SW 1271 (cell line): ENCODE measurements around the gene SMAGP.
"Not testable (repeated sequence)": the region's sequence is repeated elsewhere in the genome, so short reads cannot be mapped to it uniquely, and the experiment has no call there.

ENCODE experiments used
- DNase-seq, 2 experiments: peaks; one replicate each; lab custom pipeline; 2025; lab: John Stamatoyannopoulos, UW

Gene SMAGP

DNA sequence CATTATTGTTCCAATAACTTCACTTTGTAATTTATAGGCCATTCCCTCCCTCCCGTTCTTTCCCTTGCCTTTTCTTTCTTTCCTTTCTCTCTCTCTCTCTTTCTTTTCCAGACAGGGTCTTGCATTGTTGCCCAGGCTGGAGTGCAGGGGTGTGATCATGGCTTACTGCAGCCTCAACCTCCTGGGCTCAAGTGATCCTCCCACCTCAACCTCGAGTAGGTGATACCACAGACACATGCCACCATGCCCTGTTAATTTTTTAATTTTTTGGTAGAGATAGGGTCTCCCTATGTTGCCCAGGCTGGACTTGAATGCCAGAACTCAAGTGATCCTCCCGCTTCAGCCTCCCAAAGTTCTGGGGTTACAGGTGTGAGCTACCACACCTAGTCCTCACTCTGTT is 45.6 kb downstream of the SMAGP start:
- DNase-seq = no peak

DNA sequence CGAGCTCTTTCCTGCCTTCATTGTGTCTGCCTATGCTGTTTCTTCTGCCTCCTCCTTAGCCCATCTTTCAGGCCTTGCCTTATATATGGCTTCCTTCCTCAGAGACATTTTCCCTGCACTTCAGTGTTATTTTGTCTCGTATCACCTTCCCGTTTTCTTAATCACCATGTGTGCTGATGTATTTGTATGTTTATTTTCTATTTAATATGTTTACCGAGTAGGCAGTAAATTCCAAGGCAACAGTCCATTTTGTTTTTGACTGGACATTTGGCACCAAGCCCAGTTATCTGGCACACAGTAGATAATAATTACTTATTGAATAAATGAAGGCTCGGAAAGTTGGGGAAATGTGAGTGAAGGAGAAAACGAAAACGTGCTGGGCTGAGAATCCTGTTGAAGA is 47.8 kb downstream of the SMAGP start:
- DNase-seq = no peak

DNA sequence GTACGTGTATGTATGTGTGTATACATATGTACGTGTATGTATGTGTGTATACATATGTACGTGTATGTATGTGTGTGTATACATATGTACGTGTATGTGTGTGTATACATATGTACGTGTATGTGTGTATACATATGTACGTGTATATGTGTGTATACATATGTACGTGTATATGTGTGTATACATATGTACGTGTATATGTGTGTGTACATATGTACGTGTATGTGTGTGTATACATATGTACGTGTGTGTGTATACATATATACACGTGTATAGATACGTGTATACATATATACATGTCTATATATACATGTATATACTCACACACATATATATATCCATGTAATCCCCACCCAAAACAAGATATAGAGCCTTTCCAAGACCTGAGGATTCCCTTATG is 50.4 kb downstream of the SMAGP start:
- DNase-seq = not testable (repeated sequence)

DNA sequence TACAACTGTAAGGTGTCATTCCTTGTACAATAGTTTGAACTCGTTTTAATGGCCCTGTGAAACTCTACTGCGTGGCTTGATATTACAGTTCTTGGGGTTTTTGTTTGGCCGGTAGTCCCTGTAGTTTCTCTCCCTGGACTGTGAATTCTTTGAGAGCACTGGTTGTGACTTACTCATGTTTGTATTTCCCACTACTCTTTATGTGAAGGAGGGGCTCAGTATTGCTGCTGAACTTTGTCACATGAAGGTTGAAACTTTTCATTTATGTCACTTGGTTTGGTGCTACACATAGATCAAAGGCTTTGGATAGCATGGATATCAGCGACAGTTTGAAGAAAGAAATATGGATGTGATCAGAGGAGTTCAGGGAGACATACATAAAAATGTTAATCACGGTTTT is 50.9 kb downstream of the SMAGP start:
- DNase-seq = no peak

- DNase-seq = no peak
Observed at GRCh38 chr12:51218607-51219161, 51.5 kb downstream of the SMAGP start.

DNA sequence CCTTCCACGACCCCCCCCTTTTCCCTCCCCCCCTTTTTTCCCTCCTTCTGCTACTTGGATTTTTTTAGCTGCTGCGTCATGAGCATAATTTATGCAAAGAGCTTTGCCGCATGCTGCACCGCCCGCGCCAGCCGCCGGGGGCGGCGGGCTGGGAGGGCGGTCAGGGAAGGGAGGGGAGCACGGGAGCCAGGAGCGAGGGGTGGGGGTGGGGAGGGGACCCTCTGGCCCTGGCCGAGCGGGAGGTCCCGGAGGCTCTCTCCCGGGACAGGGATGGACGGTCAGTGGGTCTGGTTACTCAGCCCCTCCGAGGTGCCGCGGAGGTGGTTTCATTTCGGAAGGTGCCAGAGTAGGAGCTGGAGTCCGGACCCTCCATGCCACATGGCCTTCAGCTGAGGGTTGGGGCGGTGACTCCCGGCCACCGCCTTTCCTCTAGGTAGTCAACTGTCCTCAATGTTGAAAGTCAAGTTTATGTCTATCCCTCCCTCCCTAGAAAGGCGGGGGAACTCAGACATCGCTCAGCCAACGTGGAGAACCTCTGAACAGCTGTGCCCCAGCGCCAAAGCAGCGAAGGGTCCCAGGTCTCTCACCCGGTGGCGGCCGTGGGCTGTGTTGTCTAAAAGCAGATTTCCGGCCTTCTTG is 52.1 kb downstream of the SMAGP start, which contains the start of gene POU6F1:
Gene POU6F1 (minus strand): TSS at position 95 of the 639 bp plus-strand sequence. CDS start 11,226 bp downstream, outside the sequence.
- peak; percentile 45 to 66 for DNase-seq

- DNase-seq = no peak
Observed at GRCh38 chr12:51217133-51217967, 52.9 kb downstream of the SMAGP start.

DNA sequence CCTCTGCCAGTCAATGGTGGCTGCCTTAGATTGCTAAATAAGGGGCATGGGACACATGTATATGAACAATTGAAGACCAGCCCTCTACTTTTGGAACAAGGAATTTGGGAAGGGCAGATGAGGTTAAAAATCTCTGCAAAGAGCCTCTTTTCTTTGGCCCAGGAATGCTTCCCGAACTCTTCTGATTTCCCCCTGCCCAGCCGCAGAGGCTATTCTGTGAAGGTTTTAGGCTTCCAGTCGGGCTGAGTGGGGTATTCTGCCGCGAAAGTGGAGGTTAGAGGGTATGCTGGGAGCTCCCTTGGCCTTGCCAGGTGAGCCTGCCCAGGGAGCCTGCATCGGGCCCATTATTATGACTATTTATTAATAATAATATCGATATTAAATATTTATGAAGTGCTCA is 53.6 kb downstream of the SMAGP start:
- no peak for DNase-seq

- no peak for DNase-seq
Observed at GRCh38 chr12:51214895-51215294, 55.3 kb downstream of the SMAGP start.

DNA sequence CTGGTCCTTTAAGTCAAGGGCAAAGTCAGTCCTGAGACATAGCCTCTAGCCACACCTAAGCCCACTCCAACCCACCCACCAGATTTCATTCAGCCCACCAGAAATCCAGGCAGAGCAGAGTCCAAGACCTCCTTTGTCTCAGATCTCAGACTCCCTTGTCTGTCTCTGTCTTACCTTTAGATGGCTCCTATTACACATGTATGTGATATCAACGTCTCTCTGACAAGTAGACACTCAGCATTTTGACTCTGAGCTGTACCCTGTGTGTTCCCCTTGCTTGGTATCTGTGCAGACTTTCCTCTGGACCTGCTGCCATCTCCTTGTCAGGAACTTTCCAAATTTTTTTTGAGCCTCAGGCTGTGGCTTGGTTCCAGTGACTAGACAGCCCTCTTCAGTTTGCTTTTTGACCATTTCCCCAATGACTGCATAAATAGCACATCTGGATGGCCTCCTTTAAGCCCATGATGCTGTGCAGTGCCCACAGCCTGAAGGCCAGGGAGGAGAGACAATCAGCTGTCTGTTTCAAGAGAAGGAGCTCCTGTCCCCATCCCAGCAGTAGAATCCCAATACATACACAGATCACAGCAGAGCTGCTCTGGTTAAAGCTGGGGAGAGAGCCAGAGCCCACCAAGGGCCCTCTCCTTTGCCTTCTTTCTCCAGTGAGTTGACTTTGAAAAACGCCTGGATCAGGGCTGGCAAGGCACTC is 59.4 kb downstream of the SMAGP start:
- DNase-seq = no peak

DNA sequence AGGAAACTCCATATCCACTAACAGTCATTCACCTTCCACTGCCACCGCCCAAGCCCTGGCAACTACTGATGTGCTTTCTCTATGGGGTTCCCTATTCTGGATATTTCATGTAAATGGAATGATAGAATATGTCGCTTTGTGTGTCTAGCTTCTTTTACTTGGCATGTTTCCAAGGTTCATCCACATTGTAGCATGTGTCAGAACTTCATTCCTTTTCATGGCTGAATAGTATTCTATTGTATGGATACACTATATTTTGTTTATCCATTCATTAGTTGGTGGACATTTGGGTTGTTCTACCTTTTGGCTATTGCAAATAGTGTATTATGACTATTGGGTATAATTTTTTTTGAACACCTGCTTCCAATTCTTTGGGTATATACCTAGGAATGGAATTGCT is 61.0 kb downstream of the SMAGP start:
- no peak for DNase-seq

- no peak for DNase-seq
Observed at GRCh38 chr12:51208016-51208660, 62.1 kb downstream of the SMAGP start.

DNA sequence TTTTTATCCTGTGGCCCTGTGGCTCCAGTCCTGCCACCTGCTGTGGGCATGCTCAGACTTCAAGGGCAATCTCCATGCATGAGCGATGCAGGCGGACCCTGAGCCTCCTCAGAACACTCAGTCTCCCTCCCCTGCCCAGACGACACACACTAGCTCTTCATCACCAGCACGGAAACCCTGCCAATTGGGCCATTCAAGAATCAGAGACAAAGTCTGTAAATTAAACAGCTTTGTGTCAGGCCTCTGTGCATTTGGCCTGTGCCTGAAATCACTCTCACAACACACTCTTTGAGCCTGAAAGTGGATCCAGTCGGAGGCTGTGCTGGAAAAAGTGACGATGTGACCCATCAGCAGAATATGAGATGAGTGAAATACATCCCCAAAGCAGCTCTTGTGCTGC is 64.9 kb downstream of the SMAGP start:
- DNase-seq = no peak

DNA sequence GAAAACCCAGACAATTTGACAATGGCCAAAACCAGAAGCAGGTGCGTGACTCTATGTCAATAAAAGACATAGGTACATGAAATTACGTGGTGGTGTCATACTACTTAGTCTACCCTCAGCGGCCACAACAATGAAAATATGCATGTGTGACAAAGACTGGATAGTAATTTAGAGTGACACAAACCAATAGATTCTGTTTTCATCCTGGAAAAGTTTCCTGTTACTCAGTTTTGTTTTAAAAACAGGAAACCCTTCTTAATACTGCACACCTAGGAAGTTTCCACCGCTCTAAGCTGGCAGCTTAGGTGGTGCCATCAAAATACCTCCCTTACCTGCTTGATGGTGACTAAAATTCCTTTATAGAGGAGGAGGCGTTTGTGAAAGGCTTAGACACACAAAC is 67.5 kb downstream of the SMAGP start:
- DNase-seq = no peak

DNA sequence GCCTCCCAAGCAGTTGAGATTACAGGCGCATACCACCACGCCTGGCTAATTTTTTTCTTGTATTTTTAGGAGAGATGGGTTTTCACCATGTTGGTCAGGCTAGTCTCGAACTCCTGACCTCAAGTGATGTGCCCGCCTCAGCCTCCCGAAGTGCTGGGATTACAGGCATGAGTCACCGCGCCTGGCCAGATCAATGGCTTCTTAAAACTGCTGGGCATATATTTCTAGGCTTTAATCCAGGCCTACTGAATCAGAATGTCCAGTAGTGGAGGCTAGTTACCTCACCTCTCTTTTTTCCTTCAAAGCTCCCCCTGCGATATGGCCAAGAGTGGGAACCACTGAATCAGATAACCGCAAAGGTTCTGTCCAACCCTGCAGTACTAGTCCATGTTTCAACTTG is 69.4 kb downstream of the SMAGP start:
- no peak for DNase-seq

DNA sequence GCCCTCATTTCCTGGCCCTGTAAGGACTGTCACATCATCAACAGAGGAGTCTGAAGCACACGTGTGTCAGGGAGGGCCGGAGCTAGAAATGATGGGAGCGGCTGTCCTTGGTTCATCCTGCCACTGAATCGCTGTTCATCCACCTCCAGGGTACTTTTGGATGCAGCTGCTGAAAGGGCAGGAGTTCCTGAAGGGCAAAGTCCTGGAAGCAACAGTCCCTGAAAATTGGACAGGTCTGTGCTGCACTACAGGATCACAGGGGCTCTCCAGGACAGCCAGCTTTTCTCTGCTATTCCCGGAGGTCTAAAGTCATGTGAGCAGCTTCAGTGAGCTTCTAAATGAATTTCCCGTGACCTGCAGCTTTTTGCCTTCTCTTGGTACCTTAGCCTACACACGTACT is 70.1 kb downstream of the SMAGP start:
- no peak for DNase-seq

DNA sequence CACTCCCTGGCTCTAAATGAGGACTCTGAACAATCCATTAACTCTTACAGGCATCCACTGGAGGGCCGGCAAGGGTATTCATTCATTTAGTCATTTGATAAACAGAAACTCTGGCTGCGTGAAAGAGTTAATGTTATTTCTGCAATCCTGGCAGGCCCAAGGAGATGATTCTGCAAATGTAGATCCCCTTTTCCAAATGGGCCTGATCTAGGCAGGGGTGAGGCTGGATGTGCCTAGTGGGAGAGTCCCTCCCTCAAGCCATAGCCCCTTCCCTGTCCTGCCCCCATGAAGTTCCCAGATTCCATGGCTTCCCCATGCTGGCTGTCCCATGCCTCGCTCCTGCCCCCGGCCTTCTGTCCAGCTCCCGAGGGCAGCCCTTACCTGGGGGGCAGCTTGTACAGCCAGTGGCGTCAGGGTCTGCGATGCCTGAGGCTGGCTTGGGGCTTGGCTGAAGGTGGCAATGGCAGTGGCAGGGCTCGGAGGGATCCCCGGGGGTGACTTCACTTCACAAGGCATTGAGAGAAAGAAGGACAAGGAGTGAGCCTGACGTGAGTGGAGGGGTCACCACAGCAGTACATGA is 70.8 kb downstream of the SMAGP start:
- no peak for DNase-seq

DNA sequence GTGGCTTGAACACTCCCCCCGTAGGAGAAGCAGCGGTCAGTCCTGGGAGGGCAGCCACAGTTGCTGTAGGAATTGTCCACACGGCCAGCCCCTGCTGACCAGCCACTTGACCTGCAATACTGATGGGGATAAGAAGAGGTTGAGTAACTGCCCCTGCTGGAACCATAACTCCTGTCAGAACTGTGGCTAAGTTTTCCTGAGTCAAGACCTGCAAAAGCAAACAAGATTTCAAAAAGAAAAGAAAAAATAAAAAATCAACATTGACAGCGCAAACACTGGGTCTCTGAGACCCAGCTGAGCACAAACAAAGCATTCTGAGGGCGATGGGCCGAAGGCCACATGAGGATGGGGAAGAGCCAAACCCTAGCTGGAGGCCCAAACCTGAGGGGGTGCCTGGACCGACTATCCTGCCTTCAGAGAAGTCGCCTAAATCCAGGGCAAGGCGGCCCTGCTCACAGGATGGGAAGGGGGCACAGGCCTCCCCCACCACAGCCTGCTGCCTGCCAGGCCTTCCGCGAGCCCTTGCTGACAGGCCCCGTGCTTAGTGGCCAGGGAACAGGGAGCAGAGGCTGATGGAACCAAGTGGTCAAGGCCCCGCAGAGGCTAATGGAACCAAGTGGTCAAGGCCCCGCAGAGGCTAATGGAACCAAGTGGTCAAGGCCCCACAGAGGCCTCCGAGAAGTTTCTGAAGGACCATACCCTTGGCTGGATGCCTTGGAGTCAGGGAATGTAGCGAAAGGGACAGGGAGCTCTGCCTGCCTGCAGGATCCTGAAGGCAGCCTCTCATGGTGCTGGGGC is 71.4 kb downstream of the SMAGP start:
- no peak for DNase-seq

GRCh38 chr12:51197736-51198567 is 72.3 kb downstream of the SMAGP start:
- DNase-seq = no peak

DNA sequence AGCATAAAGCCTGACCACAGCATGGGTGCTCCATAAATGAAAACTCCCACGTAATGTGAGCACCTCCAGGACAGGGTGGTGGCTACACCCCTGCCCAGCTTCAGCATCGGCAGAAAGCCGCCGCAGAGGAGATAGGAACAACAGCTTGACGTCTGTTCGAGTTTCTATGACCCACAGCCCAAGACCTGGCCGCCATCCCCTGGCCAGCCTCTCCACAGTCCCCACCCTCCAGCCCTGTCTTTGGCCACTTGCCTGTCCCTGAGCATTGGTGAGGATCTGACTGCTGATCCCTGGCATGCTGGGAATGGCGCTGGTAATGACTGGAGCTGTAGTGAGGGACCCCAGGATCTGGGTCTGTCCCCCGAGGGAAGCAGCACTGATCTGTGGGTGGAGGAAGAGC is 73.7 kb downstream of the SMAGP start:
- no peak for DNase-seq
